HCT116 (cell line): ENCODE data around the gene SPDEF. TPM values are rescaled to one million over a fixed set of nuclear protein-coding genes. Genes with fewer than 3 reads are reported as not detected.

Experiments used
- ATAC-seq: fragments of 200-7000 bp; cut with Tn5 transposase; 2 replicates; pipeline ENCODE4 v1.9.1; 2020; ENCODE audit warnings: mild to moderate bottlenecking, moderate library complexity
- BruUV-seq: library from RNA; stranded (reverse); fragments of 400-500 nt; replicated peaks from 2 replicates; lab custom pipeline; 2021; lab: Mats Ljungman, UMichigan
- CTCF ChIA-PET: fragments of 300-600 bp; sonication (Branson Sonifier 250); formaldehyde crosslinking; loops from one replicate; lab custom pipeline; 2021; ENCODE audit warnings: antibody characterized with exemption; lab: Charles Lee
- POLR2A ChIA-PET: fragments of 300-600, 350-600 bp; sonication (Branson Sonifier 250); formaldehyde crosslinking; loops from one replicate; lab custom pipeline; 2021; ENCODE audit warnings: antibody characterized with exemption; lab: Charles Lee
- RAD21 ChIA-PET, 2 experiments: fragments of 300-600 bp; sonication (Branson Sonifier 250); formaldehyde crosslinking; loops; one replicate each; lab custom pipeline; 2023; ENCODE audit warnings: low total read pairs in 2 of 2; ENCODE audit not compliant: uncharacterized antibody in 2 of 2, unreplicated experiment in 2 of 2, low non-redundant PET in 1 of 2; lab: Charles Lee
- DNase-seq: peaks from one replicate; pipeline ENCODE4 v3.0.0-alpha.2; 2010; ENCODE audit warnings: low read depth, low spot score
- H2AFZ ChIP-seq: fragments of 200-600 bp; shearing (Covaris generic), sonication (generic); 2 replicates; pipeline ENCODE4 v1.6.1; 2017; ENCODE audit warnings: low read depth, mixed run types, mixed read lengths, antibody characterized with exemption, low read length; ENCODE audit not compliant: poor library complexity, severe bottlenecking
- H3K27ac ChIP-seq: 2 replicates; pipeline ENCODE4 v1.5.1; 2012; ENCODE audit warnings: low read depth, low read length
- H3K27me3 ChIP-seq: fragments of 200-600 bp; sonication (generic); 2 replicates; pipeline ENCODE4 v1.6.1; 2016; ENCODE audit warnings: mixed run types, low read length, mixed read lengths; ENCODE audit not compliant: insufficient read depth
- H3K36me3 ChIP-seq, 2 experiments: fragments of 200-500 bp in 1 of 2; fragments of 200-600 bp in 1 of 2; sonication (Bioruptor generic) in 1 of 2; sonication (generic) in 1 of 2; 2 replicates each; pipeline versions ENCODE4 v1.5.1 to v1.6.1; 2014 to 2016; ENCODE audit warnings: low read length in 2 of 2, inconsistent platforms in 1 of 2, mixed read lengths in 1 of 2, mixed run types in 1 of 2; ENCODE audit not compliant: insufficient read depth in 2 of 2, control insufficient read depth in 1 of 2
- H3K4me1 ChIP-seq, 2 experiments: fragments of 200-600 bp in 1 of 2; sonication (generic) in 1 of 2; 2 replicates each; pipeline versions ENCODE4 v1.5.1 to v1.6.1; 2012 to 2017; ENCODE audit warnings: low read length in 2 of 2, inconsistent platforms in 1 of 2, mild to moderate bottlenecking in 1 of 2, mixed read lengths in 1 of 2, mixed run types in 1 of 2, moderate library complexity in 1 of 2; ENCODE audit not compliant: insufficient read depth in 2 of 2, control insufficient read depth in 1 of 2
- H3K4me2 ChIP-seq: fragments of 200-600 bp; sonication (generic); 2 replicates; pipeline ENCODE4 v1.6.1; 2017; ENCODE audit warnings: mixed run types, low read length, mixed read lengths
- H3K4me3 ChIP-seq, 2 experiments: fragments of 200-600 bp in 1 of 2; sonication (generic) in 1 of 2; replicated peaks in 1 of 2; 2 replicates each; pipeline ENCODE4 v1.5.1; 2011 to 2016; ENCODE audit warnings: low read length in 2 of 2, control low read depth in 1 of 2, low read depth in 1 of 2, mild to moderate bottlenecking in 1 of 2, mixed read lengths in 1 of 2, mixed run types in 1 of 2
- H3K79me2 ChIP-seq: fragments of 200-600 bp; sonication (generic); 2 replicates; pipeline ENCODE4 v1.6.1; 2017; ENCODE audit warnings: mild to moderate bottlenecking, mixed run types, low read length, moderate library complexity, mixed read lengths; ENCODE audit not compliant: insufficient read depth
- H3K9ac ChIP-seq: fragments of 200-600 bp; sonication (generic); 2 replicates; pipeline ENCODE4 v1.6.1; 2016; ENCODE audit warnings: low read length, mixed read lengths
- H3K9me2 ChIP-seq: fragments of 200-600 bp; sonication (generic), shearing (Covaris generic); 2 replicates; pipeline ENCODE4 v1.6.1; 2017; ENCODE audit warnings: mixed run types, mild to moderate bottlenecking, moderate library complexity; ENCODE audit not compliant: insufficient read depth
- H3K9me3 ChIP-seq, 2 experiments: fragments of 200-500 bp in 1 of 2; fragments of 200-600 bp in 1 of 2; sonication (Bioruptor generic) in 1 of 2; sonication (generic) in 1 of 2; 2 replicates each; pipeline ENCODE4 v1.6.1; 2014 to 2017; ENCODE audit warnings: low read length in 2 of 2, mixed read lengths in 2 of 2, inconsistent platforms in 1 of 2, low read depth in 1 of 2, mild to moderate bottlenecking in 1 of 2, mixed run types in 1 of 2, moderate library complexity in 1 of 2; ENCODE audit not compliant: control insufficient read depth in 1 of 2, insufficient read depth in 1 of 2
- H4K20me1 ChIP-seq: fragments of 200-600 bp; sonication (generic), shearing (Covaris generic); 2 replicates; pipeline ENCODE4 v1.6.1; 2017; ENCODE audit warnings: mixed run types, mild to moderate bottlenecking, moderate library complexity; ENCODE audit not compliant: insufficient read depth
- EZH2 ChIP-seq: fragments of 200-600 bp; sonication (generic); IDR thresholded peaks from 2 replicates; pipeline ENCODE4 v1.6.1; 2017; ENCODE audit warnings: antibody characterized with exemption, mixed run types
- JUND ChIP-seq: IDR thresholded peaks from 2 replicates; pipeline ENCODE4 v1.6.1; 2012
- MAX ChIP-seq: IDR thresholded peaks from 2 replicates; pipeline ENCODE4 v1.6.1; 2012
- POLR2A ChIP-seq: IDR thresholded peaks from 2 replicates; pipeline ENCODE4 v1.7.0; 2011; ENCODE audit warnings: borderline replicate concordance; ENCODE audit not compliant: insufficient read depth, insufficient read length; ENCODE audit errors: extremely low read depth
- RAD21 ChIP-seq: IDR thresholded peaks from 2 replicates; pipeline ENCODE4 v1.6.1; 2012; ENCODE audit warnings: low read depth, mild to moderate bottlenecking
- REST ChIP-seq: IDR thresholded peaks from 2 replicates; pipeline ENCODE4 v1.6.1; 2012; ENCODE audit warnings: low read depth
- YY1 ChIP-seq: IDR thresholded peaks from 2 replicates; pipeline ENCODE4 v1.6.1; 2011; ENCODE audit warnings: low read length, low read depth, moderate library complexity, mild to moderate bottlenecking; ENCODE audit not compliant: insufficient replicate concordance; ENCODE audit errors: extremely low read depth
- ZNF274 ChIP-seq: fragments of 200-500 bp; sonication (Bioruptor generic); IDR thresholded peaks from 2 replicates; pipeline ENCODE4 v1.6.1; 2014; ENCODE audit warnings: mild to moderate bottlenecking, low read depth, low read length, inconsistent platforms
- intact Hi-C: fragments of 100-400 bp; cut with micrococcal nuclease; formaldehyde crosslinking; loops from 2 replicates; pipeline ENCODE4 v1.10.0; 2022
- total RNA-seq: library from RNA; stranded (reverse); gene quantifications from one replicate; pipeline ENCODE4 v1.2.1, GENCODE V29; 2021; ENCODE audit not compliant: unreplicated experiment

Gene SPDEF
- total RNA-seq, 1 experiment from 2014 or later, result 0.39 TPM

- Histone ChIP-seq H3K36me3 (no peaks in the 10 kb centered on the region), H2AFZ (no peak overlapping the region), H3K27me3 (no peaks in the 10 kb centered on the region), H3K79me2 (peaks cover 43% of the 10 kb centered on the region; the same call in 1 of the 2 replicates), H3K9me2 (no peaks in the 10 kb centered on the region), H3K9me3 (no peaks in the 10 kb centered on the region), H4K20me1 (no peaks in the 10 kb centered on the region), H3K9ac (no peak overlapping the region), H3K4me2 (no peak overlapping the region), H3K27ac (no peak overlapping the region), H3K4me3 (no peak overlapping the region), H3K4me1 (no peaks in the 10 kb centered on the region)
- no peak for DNase-seq
- BruUV-seq, result no TSS peak
- RAD21 ChIA-PET, result no interaction called here
- CTCF ChIA-PET, result no interaction called here
- intact Hi-C loops, result no loop called here
- ATAC-seq, result no peak
- TF ChIP-seq REST (no peak), RAD21 (no peak), MAX (no peak), POLR2A (no peak)
- POLR2A ChIA-PET, result no interaction called here
These were observed 39.4 kb upstream of the SPDEF start for GRCh38 chr6:34595332-34596184.

- H2AFZ ChIP-seq, result no peak overlapping the region
- H3K9ac ChIP-seq, result no peak overlapping the region
- intact Hi-C loops, result no loop called here
- ChIA-PET POLR2A (no interaction called here), CTCF (interaction anchor here (1.1 kb wide), 1 partner anchor 15 kb away, joined by 3 read pairs; no protein-coding TSS in a partner anchor), RAD21 (no interaction called here)
- DNase-seq, result no peak
- no peak for ATAC-seq
- H3K36me3 ChIP-seq, result no peaks in the 10 kb centered on the region
- H4K20me1 ChIP-seq, result no peaks in the 10 kb centered on the region
- H3K27me3 ChIP-seq, result no peaks in the 10 kb centered on the region
- H3K9me3 ChIP-seq, result no peaks in the 10 kb centered on the region
- H3K79me2 ChIP-seq, result peaks cover 37% of the 10 kb centered on the region; the same call in 1 of the 2 replicates
- no peak overlapping the region for H3K4me2 ChIP-seq
- H3K4me1 ChIP-seq, result no peaks in the 10 kb centered on the region
- TF ChIP-seq ZNF274 (no peak), REST (no peak), JUND (no peak), EZH2 (no peak), YY1 (no peak), MAX (no peak)
- no TSS peak for BruUV-seq
- H3K4me3 ChIP-seq, result no peak overlapping the region
- H3K9me2 ChIP-seq, result no peaks in the 10 kb centered on the region
- no peak overlapping the region for H3K27ac ChIP-seq
These were observed 37.6 kb upstream of the SPDEF start for GRCh38 chr6:34593701-34594100.
